GM20000 (cell line): Measurements from ENCODE around the gene BMF.

Experiments
- DNase-seq: peaks from one replicate; pipeline ENCODE4 v3.0.0; 2012; ENCODE audit warnings: low spot score
- CTCF ChIP-seq: IDR thresholded peaks from 2 replicates; pipeline ENCODE4 v1.5.1; 2012; ENCODE audit warnings: mild to moderate bottlenecking, control low read depth; ENCODE audit errors: extremely low read depth, missing control alignments

Gene BMF

GRCh38 chr15:40108061-40108854 lies 421 bp downstream of the BMF start:
- DNase-seq, result peak; percentile 56

GRCh38 chr15:40106203-40107161 lies 2.2 kb downstream of the BMF start:
- peak; percentile 85 for DNase-seq
- TF ChIP-seq CTCF, result no peak

More at GRCh38 chr15:40108061-40108854, 421 bp downstream of the BMF start:
- no peak for TF ChIP-seq CTCF

DNA sequence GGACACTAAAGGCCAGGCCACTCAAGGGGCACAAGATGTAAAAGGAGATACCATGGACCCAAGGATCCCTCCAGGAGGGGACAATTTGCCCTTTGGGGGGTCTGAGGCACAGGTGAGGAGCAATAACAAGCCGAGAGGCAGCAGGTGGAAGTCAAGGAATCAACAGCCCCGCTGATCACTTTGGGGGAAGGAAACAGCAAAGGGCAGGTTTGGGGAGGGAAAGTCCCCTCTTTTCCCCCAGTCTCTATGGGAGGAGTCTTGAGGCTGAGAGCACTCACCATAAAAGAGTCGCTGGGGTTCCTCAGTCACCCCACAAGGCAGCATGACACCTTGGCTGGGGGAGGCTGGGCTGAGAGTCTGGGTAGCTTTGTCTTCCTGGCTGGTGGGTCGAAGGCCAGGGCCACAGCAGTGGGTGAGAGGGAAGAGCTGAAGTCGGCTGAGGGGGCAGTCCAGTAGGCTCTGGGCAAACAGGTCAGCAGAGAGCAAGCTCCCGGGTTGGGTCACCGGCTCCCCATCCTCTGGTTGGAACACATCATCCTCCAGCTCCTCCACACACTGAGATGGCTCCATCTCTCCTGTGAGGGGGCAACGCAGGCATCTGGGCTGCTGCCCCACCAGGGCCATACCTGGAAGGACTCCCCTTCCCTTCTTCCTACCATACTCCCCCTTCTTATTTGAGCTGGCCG lies 3.0 kb downstream of the BMF start:
- peak; percentile 77 for DNase-seq
- no peak for TF ChIP-seq CTCF

DNA sequence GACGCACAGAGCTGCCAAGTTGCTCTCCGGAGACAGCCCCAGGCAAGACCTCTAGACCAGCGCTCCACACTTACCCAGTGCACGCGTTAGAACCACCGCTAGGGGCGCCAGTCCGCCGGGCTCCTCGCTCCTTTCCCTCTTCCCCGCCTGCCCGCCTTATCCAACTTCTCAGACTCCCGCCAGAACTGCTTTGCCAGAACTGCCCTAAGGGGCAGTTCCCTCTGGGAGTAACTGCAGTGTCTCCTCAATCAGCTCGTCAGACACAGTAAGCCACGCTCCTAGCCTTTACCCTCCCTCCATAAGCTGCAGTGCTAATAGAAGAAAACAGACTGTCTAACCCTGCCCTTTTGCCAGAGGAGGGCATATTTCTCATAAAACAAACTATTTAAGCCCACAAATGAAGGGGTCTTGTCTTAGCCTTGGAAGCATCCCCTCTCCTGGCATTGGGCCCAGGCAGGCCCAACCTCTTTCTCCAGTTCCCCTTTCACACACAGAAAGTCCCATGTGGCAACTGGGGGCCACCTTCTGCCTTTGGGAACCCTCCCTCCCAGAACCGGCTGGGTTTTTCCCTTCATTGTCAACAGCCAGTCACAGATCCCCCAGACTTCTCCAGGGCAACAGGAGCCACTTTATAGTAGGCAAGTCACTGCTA lies 3.7 kb downstream of the BMF start:
- TF ChIP-seq CTCF, result peak; percentile 95
- DNase-seq, result peak; percentile 84

DNA sequence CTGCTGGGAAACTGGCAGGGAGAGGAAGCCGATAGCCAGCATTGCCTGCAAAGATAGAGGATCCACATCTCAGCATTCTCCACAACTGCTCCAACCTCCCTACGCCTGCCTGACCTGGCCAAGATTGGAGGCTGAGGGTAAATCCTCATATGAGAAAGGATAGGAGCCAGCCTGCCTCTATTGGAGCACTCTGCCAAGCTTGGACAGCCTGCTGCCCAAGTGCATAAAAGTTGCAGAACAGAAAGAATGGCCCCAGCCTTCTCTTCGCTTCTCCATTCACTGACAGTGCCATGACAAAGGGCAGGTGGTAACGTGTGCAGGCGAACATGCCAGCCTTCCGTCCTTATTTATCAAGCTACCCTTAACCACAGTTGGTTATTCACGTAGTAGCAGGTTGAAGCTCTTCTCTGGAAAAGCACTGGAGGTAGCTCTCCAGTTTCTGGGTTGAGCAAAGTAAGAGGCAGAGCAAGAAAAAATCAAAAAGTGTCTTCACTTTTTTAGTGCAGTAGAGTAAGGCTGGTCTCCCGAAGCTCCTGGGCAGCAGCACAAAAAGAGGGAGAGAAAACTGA lies 4.3 kb downstream of the BMF start:
- TF ChIP-seq CTCF, result no peak
- DNase-seq, result no peak

GRCh38 chr15:40103864-40104271 lies 4.8 kb downstream of the BMF start:
- no peak for TF ChIP-seq CTCF

More at GRCh38 chr15:40103864-40104271, 4.8 kb downstream of the BMF start:
- DNase-seq, result no peak
